OCI-LY1 (cell line): Measurements from ENCODE around the gene FAF1.
"Not testable (repeated sequence)": the region's sequence is repeated elsewhere in the genome, so short reads cannot be mapped to it uniquely, and the experiment has no call there.

ENCODE experiments used
- H2AFZ ChIP-seq: fragments of 200-600 bp; sonication (generic), shearing (Covaris generic); 2 replicates; pipeline ENCODE4 v1.6.0; 2014; ENCODE audit warnings: antibody characterized with exemption, mild to moderate bottlenecking, low read length
- H3F3A ChIP-seq: fragments of 200-600 bp; sonication (generic), shearing (Covaris generic); 2 replicates; pipeline ENCODE4 v1.6.0; 2014; ENCODE audit warnings: mild to moderate bottlenecking, antibody characterized with exemption, low read length, moderate library complexity; ENCODE audit not compliant: insufficient read depth
- H3K27ac ChIP-seq: fragments of 200-600 bp; sonication (generic); 2 replicates; pipeline ENCODE4 v1.5.1; 2014; ENCODE audit warnings: low read length, mixed run types, mild to moderate bottlenecking, low read depth; ENCODE audit not compliant: poor library complexity, severe bottlenecking
- H3K27me3 ChIP-seq: fragments of 200-600 bp; sonication (generic); 2 replicates; pipeline ENCODE4 v1.6.0; 2014; ENCODE audit warnings: antibody characterized with exemption, mild to moderate bottlenecking, low read length, moderate library complexity; ENCODE audit not compliant: insufficient read depth
- H3K36me3 ChIP-seq: fragments of 200-600 bp; sonication (generic); 2 replicates; pipeline ENCODE4 v1.6.1; 2014; ENCODE audit warnings: mild to moderate bottlenecking, antibody characterized with exemption, low read length, moderate library complexity, mixed read lengths; ENCODE audit not compliant: insufficient read depth
- H3K4me1 ChIP-seq: fragments of 200-600 bp; sonication (generic); 2 replicates; pipeline ENCODE4 v1.5.1; 2014; ENCODE audit warnings: mild to moderate bottlenecking, low read length, moderate library complexity; ENCODE audit not compliant: insufficient read depth, severe bottlenecking
- H3K4me2 ChIP-seq: fragments of 200-600 bp; sonication (generic), shearing (Covaris generic); 2 replicates; pipeline ENCODE4 v1.6.1; 2014; ENCODE audit warnings: low read length
- H3K4me3 ChIP-seq: fragments of 200-600 bp; sonication (generic); 2 replicates; pipeline ENCODE4 v1.5.1; 2014; ENCODE audit warnings: low read length, low read depth, mild to moderate bottlenecking, mixed read lengths; ENCODE audit not compliant: poor library complexity, severe bottlenecking
- H3K79me2 ChIP-seq: fragments of 200-600 bp; shearing (Covaris generic); 2 replicates; pipeline ENCODE4 v1.6.1; 2016; ENCODE audit warnings: mixed run types, low read length, mixed read lengths; ENCODE audit not compliant: insufficient read depth
- H3K9ac ChIP-seq: fragments of 200-600 bp; sonication (generic), shearing (Covaris generic); 2 replicates; pipeline ENCODE4 v1.6.1; 2014; ENCODE audit warnings: mild to moderate bottlenecking, low read length, mixed read lengths
- H3K9me2 ChIP-seq: fragments of 200-600 bp; sonication (generic), shearing (Covaris generic); 2 replicates; pipeline ENCODE4 v1.6.1; 2014; ENCODE audit warnings: low read depth, mild to moderate bottlenecking, low read length, mixed read lengths
- H3K9me3 ChIP-seq: fragments of 200-600 bp; shearing (Covaris generic); 2 replicates; pipeline ENCODE4 v1.6.1; 2014; ENCODE audit warnings: low read length, mixed read lengths
- H4K20me1 ChIP-seq: fragments of 200-600 bp; sonication (generic), shearing (Covaris generic); 2 replicates; pipeline ENCODE4 v1.6.0; 2016; ENCODE audit warnings: mild to moderate bottlenecking, low read length; ENCODE audit not compliant: insufficient read depth
- EZH2 ChIP-seq: fragments of 200-600 bp; sonication (generic), shearing (Covaris generic); IDR thresholded peaks from 2 replicates; pipeline ENCODE4 v1.8.0; 2017; ENCODE audit warnings: borderline replicate concordance, mixed run types, mild to moderate bottlenecking, antibody characterized with exemption, low read length, moderate library complexity, mixed read lengths
- TF ChIP-seq, protein P1 (sequence below): fragments of 200-600 bp; sonication (generic), shearing (Covaris generic); IDR thresholded peaks from 2 replicates; pipeline ENCODE4 v1.5.1; 2017; ENCODE audit warnings: mild to moderate bottlenecking, antibody characterized with exemption, low read length, moderate library complexity, mixed read lengths

Gene FAF1

DNA sequence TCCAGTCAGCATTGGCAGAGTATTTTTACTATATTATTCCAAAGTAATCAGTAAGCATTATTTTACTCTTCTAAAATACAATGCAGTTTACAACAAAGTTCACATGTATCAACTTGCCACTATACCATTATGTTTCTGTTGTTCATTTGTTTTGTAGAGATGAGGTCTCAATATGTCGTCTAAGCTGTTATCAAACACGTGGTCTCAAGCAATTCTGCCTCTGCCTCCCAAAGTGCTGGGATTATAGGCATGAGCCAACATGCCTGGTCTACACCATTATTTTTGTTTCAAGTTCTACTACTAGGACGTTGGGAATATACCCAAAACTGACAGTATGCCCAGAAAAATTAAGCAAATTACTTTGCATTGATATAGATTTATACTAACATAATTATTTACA, 19.8 kb downstream of the FAF1 start:
- Histone ChIP-seq H3K9ac (no peak overlapping the region), H3K27ac (no peak overlapping the region), H3K36me3 (peaks cover 22% of the 10 kb centered on the region; the same call in 1 of the 2 replicates), H4K20me1 (no peaks in the 10 kb centered on the region), H3K79me2 (peaks cover 97% of the 10 kb centered on the region), H3K4me3 (no peak overlapping the region), H3K9me2 (no peaks in the 10 kb centered on the region), H2AFZ (no peak overlapping the region), H3K27me3 (no peaks in the 10 kb centered on the region), H3F3A (no peaks in the 10 kb centered on the region), H3K4me1 (no peaks in the 10 kb centered on the region), H3K4me2 (no peak overlapping the region), H3K9me3 (no peaks in the 10 kb centered on the region)
- TF ChIP-seq, protein P1, sequence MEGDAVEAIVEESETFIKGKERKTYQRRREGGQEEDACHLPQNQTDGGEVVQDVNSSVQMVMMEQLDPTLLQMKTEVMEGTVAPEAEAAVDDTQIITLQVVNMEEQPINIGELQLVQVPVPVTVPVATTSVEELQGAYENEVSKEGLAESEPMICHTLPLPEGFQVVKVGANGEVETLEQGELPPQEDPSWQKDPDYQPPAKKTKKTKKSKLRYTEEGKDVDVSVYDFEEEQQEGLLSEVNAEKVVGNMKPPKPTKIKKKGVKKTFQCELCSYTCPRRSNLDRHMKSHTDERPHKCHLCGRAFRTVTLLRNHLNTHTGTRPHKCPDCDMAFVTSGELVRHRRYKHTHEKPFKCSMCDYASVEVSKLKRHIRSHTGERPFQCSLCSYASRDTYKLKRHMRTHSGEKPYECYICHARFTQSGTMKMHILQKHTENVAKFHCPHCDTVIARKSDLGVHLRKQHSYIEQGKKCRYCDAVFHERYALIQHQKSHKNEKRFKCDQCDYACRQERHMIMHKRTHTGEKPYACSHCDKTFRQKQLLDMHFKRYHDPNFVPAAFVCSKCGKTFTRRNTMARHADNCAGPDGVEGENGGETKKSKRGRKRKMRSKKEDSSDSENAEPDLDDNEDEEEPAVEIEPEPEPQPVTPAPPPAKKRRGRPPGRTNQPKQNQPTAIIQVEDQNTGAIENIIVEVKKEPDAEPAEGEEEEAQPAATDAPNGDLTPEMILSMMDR: no peak
- no peak for TF ChIP-seq EZH2

DNA sequence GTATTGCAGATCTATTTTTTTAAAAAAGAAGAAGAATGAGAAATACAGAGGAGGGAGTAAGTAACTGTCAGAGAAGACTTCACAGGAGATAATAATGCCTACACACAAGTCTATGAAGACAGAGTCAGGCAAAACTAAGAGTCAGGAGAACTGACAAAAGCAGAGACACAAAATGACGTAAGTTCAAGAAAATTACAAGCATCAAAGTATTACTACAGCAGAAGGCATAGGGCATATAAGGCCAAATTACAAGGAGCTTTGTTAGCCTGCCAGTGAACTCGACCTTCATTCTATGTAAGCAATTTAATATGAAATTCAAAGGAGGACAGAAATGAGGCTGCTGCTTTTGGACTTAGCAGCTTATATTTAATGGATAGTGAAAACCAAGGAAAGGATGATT, 23.7 kb downstream of the FAF1 start:
- no peaks in the 10 kb centered on the region for H3K4me1 ChIP-seq
- H3K9me3 ChIP-seq: no peaks in the 10 kb centered on the region
- no peak overlapping the region for H3K4me3 ChIP-seq
- no peaks in the 10 kb centered on the region for H4K20me1 ChIP-seq
- TF ChIP-seq EZH2: no peak
- TF ChIP-seq, protein P1: no peak
- H3K36me3 ChIP-seq: 0 out of 2 replicates have a peak, but pooled peaks cover 5% of the 10 kb centered on the region
- no peaks in the 10 kb centered on the region for H3K9me2 ChIP-seq
- no peak overlapping the region for H3K9ac ChIP-seq
- no peaks in the 10 kb centered on the region for H3K27me3 ChIP-seq
- no peaks in the 10 kb centered on the region for H3F3A ChIP-seq
- no peak overlapping the region for H2AFZ ChIP-seq
- no peak overlapping the region for H3K4me2 ChIP-seq
- H3K79me2 ChIP-seq: peaks cover 84% of the 10 kb centered on the region
- no peak overlapping the region for H3K27ac ChIP-seq

DNA sequence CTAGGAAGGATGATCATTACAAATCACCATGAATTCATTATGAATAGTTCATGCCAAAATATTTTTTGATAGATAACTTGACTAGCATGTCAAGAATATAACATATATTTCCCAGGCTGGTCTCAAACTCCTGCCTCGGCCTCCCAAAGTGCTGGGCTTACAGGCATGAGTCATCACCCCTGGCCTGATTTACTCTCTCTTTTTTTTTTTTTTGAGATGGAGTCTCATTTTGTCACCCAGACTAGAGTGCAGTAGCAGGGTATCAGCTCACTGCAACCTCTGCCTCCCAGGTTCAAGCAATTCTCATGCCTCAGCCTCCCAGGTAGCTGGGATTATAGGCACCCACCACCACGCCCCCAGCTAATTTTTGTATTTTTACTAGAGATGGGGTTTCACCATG, 24.8 kb downstream of the FAF1 start:
- H3K36me3 ChIP-seq, H3K9me2 ChIP-seq, H3K27me3 ChIP-seq, H3K9me3 ChIP-seq, H3K4me2 ChIP-seq, H3K4me3 ChIP-seq, H4K20me1 ChIP-seq, H3K27ac ChIP-seq, H2AFZ ChIP-seq, H3K9ac ChIP-seq, H3F3A ChIP-seq, H3K4me1 ChIP-seq: not testable (repeated sequence)
- peaks cover 78% of the 10 kb centered on the region for H3K79me2 ChIP-seq

DNA sequence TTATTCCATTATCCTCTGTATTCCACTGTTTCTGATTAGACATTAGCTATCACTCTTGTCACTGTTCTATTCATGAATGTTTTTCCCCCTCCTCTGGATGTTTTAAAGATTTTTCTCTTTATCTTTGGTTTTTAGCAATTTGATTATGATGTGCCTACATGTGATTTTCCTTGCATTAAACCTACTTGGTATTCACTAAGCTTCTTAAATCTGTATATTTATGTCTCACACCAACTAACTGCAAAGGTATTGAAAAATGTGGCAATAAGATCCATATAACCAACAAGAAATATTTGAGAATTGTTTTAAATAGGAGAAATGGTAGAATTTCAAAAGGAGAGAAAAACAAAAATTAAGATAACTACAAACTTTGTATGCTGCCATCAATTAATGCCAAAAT, 25.2 kb downstream of the FAF1 start:
- H3K79me2 ChIP-seq: peaks cover 78% of the 10 kb centered on the region
- no peak overlapping the region for H3K4me2 ChIP-seq
- H3K4me3 ChIP-seq: no peak overlapping the region
- TF ChIP-seq, protein P1: no peak
- TF ChIP-seq EZH2: no peak
- 0 out of 2 replicates have a peak, but pooled peaks cover 2% of the 10 kb centered on the region for H4K20me1 ChIP-seq
- H3K4me1 ChIP-seq: peaks cover 4% of the 10 kb centered on the region
- H3F3A ChIP-seq: peaks cover 4% of the 10 kb centered on the region; the same call in 1 of the 2 replicates
- no peaks in the 10 kb centered on the region for H3K9me3 ChIP-seq
- 0 out of 2 replicates have a peak, but pooled peaks cover 5% of the 10 kb centered on the region for H3K36me3 ChIP-seq
- no peak overlapping the region for H3K27ac ChIP-seq
- H3K9ac ChIP-seq: no peak overlapping the region
- H3K27me3 ChIP-seq: no peaks in the 10 kb centered on the region
- no peaks in the 10 kb centered on the region for H3K9me2 ChIP-seq
- no peak overlapping the region for H2AFZ ChIP-seq

DNA sequence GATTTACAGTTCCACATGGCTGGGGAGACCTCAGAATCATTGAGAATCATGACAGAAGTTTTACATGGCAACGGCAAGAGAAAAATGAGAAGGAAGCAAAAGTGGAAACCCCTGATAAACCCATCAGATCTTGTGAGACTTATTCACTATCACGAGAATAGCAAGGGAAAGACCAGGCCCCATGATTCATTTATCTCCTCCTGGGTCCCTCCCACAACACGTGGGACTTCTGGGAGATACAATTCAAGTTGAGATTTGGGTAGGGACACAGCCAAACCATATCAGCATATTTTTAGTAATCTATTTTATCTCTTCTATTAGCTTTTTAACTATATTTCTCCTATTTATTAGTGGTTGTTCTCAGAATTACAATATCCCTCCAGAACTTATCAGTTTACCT, 26.3 kb downstream of the FAF1 start:
- H3K9me2 ChIP-seq, H2AFZ ChIP-seq, H3K4me3 ChIP-seq, H3K36me3 ChIP-seq, H3K4me1 ChIP-seq, H3F3A ChIP-seq, H3K27me3 ChIP-seq, H3K4me2 ChIP-seq, H4K20me1 ChIP-seq, H3K27ac ChIP-seq, H3K9ac ChIP-seq, H3K9me3 ChIP-seq: not testable (repeated sequence)
- H3K79me2 ChIP-seq: peaks cover 78% of the 10 kb centered on the region
